HCT116 (cell line): ENCODE measurements around the gene MAPK8. TPM values are rescaled to one million over a fixed set of nuclear protein-coding genes. Genes with fewer than 3 reads are reported as not detected.

ENCODE experiments used
- ATAC-seq: fragments of 200-7000 bp; cut with Tn5 transposase; 2 replicates; pipeline ENCODE4 v1.9.1; 2020; ENCODE audit warnings: mild to moderate bottlenecking, moderate library complexity
- BruUV-seq: library from RNA; stranded (reverse); fragments of 400-500 nt; replicated peaks from 2 replicates; lab custom pipeline; 2021; lab: Mats Ljungman, UMichigan
- CTCF ChIA-PET: fragments of 300-600 bp; sonication (Branson Sonifier 250); formaldehyde crosslinking; loops from one replicate; lab custom pipeline; 2021; ENCODE audit warnings: antibody characterized with exemption; lab: Charles Lee
- POLR2A ChIA-PET: fragments of 300-600, 350-600 bp; sonication (Branson Sonifier 250); formaldehyde crosslinking; loops from one replicate; lab custom pipeline; 2021; ENCODE audit warnings: antibody characterized with exemption; lab: Charles Lee
- RAD21 ChIA-PET, 2 experiments: fragments of 300-600 bp; sonication (Branson Sonifier 250); formaldehyde crosslinking; loops; one replicate each; lab custom pipeline; 2023; ENCODE audit warnings: low total read pairs in 2 of 2; ENCODE audit not compliant: uncharacterized antibody in 2 of 2, unreplicated experiment in 2 of 2, low non-redundant PET in 1 of 2; lab: Charles Lee
- DNase-seq: peaks from one replicate; pipeline ENCODE4 v3.0.0-alpha.2; 2010; ENCODE audit warnings: low read depth, low spot score
- H2AFZ ChIP-seq: fragments of 200-600 bp; shearing (Covaris generic), sonication (generic); 2 replicates; pipeline ENCODE4 v1.6.1; 2017; ENCODE audit warnings: low read depth, mixed run types, mixed read lengths, antibody characterized with exemption, low read length; ENCODE audit not compliant: poor library complexity, severe bottlenecking
- H3K27ac ChIP-seq: 2 replicates; pipeline ENCODE4 v1.5.1; 2012; ENCODE audit warnings: low read depth, low read length
- H3K27me3 ChIP-seq: fragments of 200-600 bp; sonication (generic); 2 replicates; pipeline ENCODE4 v1.6.1; 2016; ENCODE audit warnings: mixed run types, low read length, mixed read lengths; ENCODE audit not compliant: insufficient read depth
- H3K36me3 ChIP-seq, 2 experiments: fragments of 200-500 bp in 1 of 2; fragments of 200-600 bp in 1 of 2; sonication (Bioruptor generic) in 1 of 2; sonication (generic) in 1 of 2; 2 replicates each; pipeline versions ENCODE4 v1.5.1 to v1.6.1; 2014 to 2016; ENCODE audit warnings: low read length in 2 of 2, inconsistent platforms in 1 of 2, mixed read lengths in 1 of 2, mixed run types in 1 of 2; ENCODE audit not compliant: insufficient read depth in 2 of 2, control insufficient read depth in 1 of 2
- H3K4me1 ChIP-seq, 2 experiments: fragments of 200-600 bp in 1 of 2; sonication (generic) in 1 of 2; 2 replicates each; pipeline versions ENCODE4 v1.5.1 to v1.6.1; 2012 to 2017; ENCODE audit warnings: low read length in 2 of 2, inconsistent platforms in 1 of 2, mild to moderate bottlenecking in 1 of 2, mixed read lengths in 1 of 2, mixed run types in 1 of 2, moderate library complexity in 1 of 2; ENCODE audit not compliant: insufficient read depth in 2 of 2, control insufficient read depth in 1 of 2
- H3K4me2 ChIP-seq: fragments of 200-600 bp; sonication (generic); 2 replicates; pipeline ENCODE4 v1.6.1; 2017; ENCODE audit warnings: mixed run types, low read length, mixed read lengths
- H3K4me3 ChIP-seq, 2 experiments: fragments of 200-600 bp in 1 of 2; sonication (generic) in 1 of 2; replicated peaks in 1 of 2; 2 replicates each; pipeline ENCODE4 v1.5.1; 2011 to 2016; ENCODE audit warnings: low read length in 2 of 2, control low read depth in 1 of 2, low read depth in 1 of 2, mild to moderate bottlenecking in 1 of 2, mixed read lengths in 1 of 2, mixed run types in 1 of 2
- H3K79me2 ChIP-seq: fragments of 200-600 bp; sonication (generic); 2 replicates; pipeline ENCODE4 v1.6.1; 2017; ENCODE audit warnings: mild to moderate bottlenecking, mixed run types, low read length, moderate library complexity, mixed read lengths; ENCODE audit not compliant: insufficient read depth
- H3K9ac ChIP-seq: fragments of 200-600 bp; sonication (generic); 2 replicates; pipeline ENCODE4 v1.6.1; 2016; ENCODE audit warnings: low read length, mixed read lengths
- H3K9me2 ChIP-seq: fragments of 200-600 bp; sonication (generic), shearing (Covaris generic); 2 replicates; pipeline ENCODE4 v1.6.1; 2017; ENCODE audit warnings: mixed run types, mild to moderate bottlenecking, moderate library complexity; ENCODE audit not compliant: insufficient read depth
- H3K9me3 ChIP-seq, 2 experiments: fragments of 200-500 bp in 1 of 2; fragments of 200-600 bp in 1 of 2; sonication (Bioruptor generic) in 1 of 2; sonication (generic) in 1 of 2; 2 replicates each; pipeline ENCODE4 v1.6.1; 2014 to 2017; ENCODE audit warnings: low read length in 2 of 2, mixed read lengths in 2 of 2, inconsistent platforms in 1 of 2, low read depth in 1 of 2, mild to moderate bottlenecking in 1 of 2, mixed run types in 1 of 2, moderate library complexity in 1 of 2; ENCODE audit not compliant: control insufficient read depth in 1 of 2, insufficient read depth in 1 of 2
- H4K20me1 ChIP-seq: fragments of 200-600 bp; sonication (generic), shearing (Covaris generic); 2 replicates; pipeline ENCODE4 v1.6.1; 2017; ENCODE audit warnings: mixed run types, mild to moderate bottlenecking, moderate library complexity; ENCODE audit not compliant: insufficient read depth
- CBX3 ChIP-seq: IDR thresholded peaks from 2 replicates; pipeline ENCODE4 v1.6.1; 2012; ENCODE audit warnings: low read depth
- EZH2 ChIP-seq: fragments of 200-600 bp; sonication (generic); IDR thresholded peaks from 2 replicates; pipeline ENCODE4 v1.6.1; 2017; ENCODE audit warnings: antibody characterized with exemption, mixed run types
- FOSL1 ChIP-seq: IDR thresholded peaks from 2 replicates; pipeline ENCODE4 v1.6.1; 2012; ENCODE audit warnings: low read depth
- JUND ChIP-seq: IDR thresholded peaks from 2 replicates; pipeline ENCODE4 v1.6.1; 2012
- POLR2AphosphoS5 ChIP-seq: IDR thresholded peaks from 2 replicates; pipeline ENCODE4 v1.6.1; 2011; ENCODE audit warnings: mild to moderate bottlenecking, low read depth, low read length, moderate library complexity
- RAD21 ChIP-seq: IDR thresholded peaks from 2 replicates; pipeline ENCODE4 v1.6.1; 2012; ENCODE audit warnings: low read depth, mild to moderate bottlenecking
- SIN3A ChIP-seq: IDR thresholded peaks from 2 replicates; pipeline ENCODE4 v1.6.1; 2012; ENCODE audit warnings: low read depth
- SP1 ChIP-seq: IDR thresholded peaks from 2 replicates; pipeline ENCODE4 v1.6.1; 2012; ENCODE audit warnings: low read depth
- SRF ChIP-seq: IDR thresholded peaks from 2 replicates; pipeline ENCODE4 v1.6.1; 2012; ENCODE audit warnings: low read depth
- YY1 ChIP-seq: IDR thresholded peaks from 2 replicates; pipeline ENCODE4 v1.6.1; 2011; ENCODE audit warnings: low read length, low read depth, moderate library complexity, mild to moderate bottlenecking; ENCODE audit not compliant: insufficient replicate concordance; ENCODE audit errors: extremely low read depth
- intact Hi-C: fragments of 100-400 bp; cut with micrococcal nuclease; formaldehyde crosslinking; loops from 2 replicates; pipeline ENCODE4 v1.10.0; 2022
- total RNA-seq: library from RNA; stranded (reverse); gene quantifications from one replicate; pipeline ENCODE4 v1.2.1, GENCODE V29; 2021; ENCODE audit not compliant: unreplicated experiment
- TF ChIP-seq, protein P1 (sequence below): IDR thresholded peaks from 2 replicates; pipeline ENCODE4 v1.6.1; 2011; ENCODE audit warnings: mild to moderate bottlenecking, low read length, moderate library complexity; ENCODE audit not compliant: insufficient replicate concordance; ENCODE audit errors: extremely low read depth

Gene MAPK8
- total RNA-seq, 1 experiment from 2014 or later: 71.0 TPM

GRCh38 chr10:48332871-48333216 is 26.4 kb downstream of the MAPK8 start:
- intact Hi-C loops: no loop called here
- H3K9ac ChIP-seq: 0 out of 2 replicates have a peak overlapping the region, but pooled peaks have one; percentile 9
- BruUV-seq: no TSS peak
- peaks cover 30 to 36% of the 10 kb centered on the region in 2 experiments for H3K4me1 ChIP-seq
- ChIA-PET CTCF (interaction anchor here (1.5 kb wide), 1 partner anchor 43 kb away, joined by 5 read pairs; no protein-coding TSS in a partner anchor), POLR2A (no interaction called here), RAD21 (no interaction called here)
- H3K27me3 ChIP-seq: no peaks in the 10 kb centered on the region
- no peak overlapping the region for H3K4me3 ChIP-seq
- no peaks in the 10 kb centered on the region for H4K20me1 ChIP-seq
- H2AFZ ChIP-seq: no peak overlapping the region
- H3K4me2 ChIP-seq: peak overlapping the region; percentile 51; the same call in 1 of the 2 replicates
- no peak for DNase-seq
- H3K9me2 ChIP-seq: no peaks in the 10 kb centered on the region
- TF ChIP-seq, protein P1, sequence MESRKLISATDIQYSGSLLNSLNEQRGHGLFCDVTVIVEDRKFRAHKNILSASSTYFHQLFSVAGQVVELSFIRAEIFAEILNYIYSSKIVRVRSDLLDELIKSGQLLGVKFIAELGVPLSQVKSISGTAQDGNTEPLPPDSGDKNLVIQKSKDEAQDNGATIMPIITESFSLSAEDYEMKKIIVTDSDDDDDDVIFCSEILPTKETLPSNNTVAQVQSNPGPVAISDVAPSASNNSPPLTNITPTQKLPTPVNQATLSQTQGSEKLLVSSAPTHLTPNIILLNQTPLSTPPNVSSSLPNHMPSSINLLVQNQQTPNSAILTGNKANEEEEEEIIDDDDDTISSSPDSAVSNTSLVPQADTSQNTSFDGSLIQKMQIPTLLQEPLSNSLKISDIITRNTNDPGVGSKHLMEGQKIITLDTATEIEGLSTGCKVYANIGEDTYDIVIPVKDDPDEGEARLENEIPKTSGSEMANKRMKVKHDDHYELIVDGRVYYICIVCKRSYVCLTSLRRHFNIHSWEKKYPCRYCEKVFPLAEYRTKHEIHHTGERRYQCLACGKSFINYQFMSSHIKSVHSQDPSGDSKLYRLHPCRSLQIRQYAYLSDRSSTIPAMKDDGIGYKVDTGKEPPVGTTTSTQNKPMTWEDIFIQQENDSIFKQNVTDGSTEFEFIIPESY: no peak
- TF ChIP-seq RAD21 (no peak), YY1 (no peak)
- ATAC-seq: no peak
- peak overlapping the region; percentile 30; the same call in 1 of the 2 replicates for H3K27ac ChIP-seq
- no peaks in the 10 kb centered on the region for H3K36me3 ChIP-seq
- peaks cover 78% of the 10 kb centered on the region for H3K79me2 ChIP-seq
- no peaks in the 10 kb centered on the region for H3K9me3 ChIP-seq

DNA sequence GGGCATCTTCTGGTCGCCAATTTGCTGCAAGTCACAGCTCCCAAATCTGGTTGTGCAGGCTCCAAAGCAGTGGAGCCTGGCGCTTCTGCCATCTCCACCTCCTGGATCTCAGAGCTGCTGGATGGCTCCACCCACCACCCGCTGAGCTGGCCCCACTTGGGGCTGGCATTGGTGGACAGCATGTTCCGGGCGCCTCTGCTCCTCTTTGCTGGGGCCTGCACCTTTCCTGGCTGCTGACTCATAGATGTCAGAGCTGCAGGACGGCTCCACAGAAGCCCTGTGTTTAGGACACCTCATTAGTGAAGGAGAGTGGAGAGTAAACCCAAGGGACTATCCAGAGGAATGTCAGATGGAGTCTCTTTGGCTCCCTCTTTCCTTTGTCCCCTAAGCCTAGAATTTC is 27.4 kb downstream of the MAPK8 start:
- H2AFZ ChIP-seq: no peak overlapping the region
- peaks cover 68% of the 10 kb centered on the region for H3K79me2 ChIP-seq
- intact Hi-C loops: loop anchor here (1.0 kb wide), 1 partner anchor 20 kb away; no protein-coding TSS in a partner anchor
- no TSS peak for BruUV-seq
- peak overlapping the region; percentile 53 for H3K27ac ChIP-seq
- peaks cover 30 to 36% of the 10 kb centered on the region in 2 experiments for H3K4me1 ChIP-seq
- no peaks in the 10 kb centered on the region for H3K9me2 ChIP-seq
- peak overlapping the region; percentile 9 for H3K9ac ChIP-seq
- no peaks in the 10 kb centered on the region for H3K9me3 ChIP-seq
- TF ChIP-seq JUND: peak; percentile 41; the same call in 1 of the 2 replicates
- TF ChIP-seq SP1: peak; percentile 32; the same call in 1 of the 2 replicates
- TF ChIP-seq SIN3A: no peak
- no peak for TF ChIP-seq EZH2
- TF ChIP-seq FOSL1: peak; percentile 42; the same call in 1 of the 2 replicates
- no peak for TF ChIP-seq POLR2AphosphoS5
- TF ChIP-seq SRF: no peak
- peak; percentile 55; the same call in 1 of the 2 replicates for TF ChIP-seq CBX3
- peak overlapping the region in 1 of 2 experiments; percentile 8; a peak in 1 of 4 replicates for H3K4me3 ChIP-seq
- H4K20me1 ChIP-seq: no peaks in the 10 kb centered on the region
- ChIA-PET RAD21 (no interaction called here), CTCF (interaction anchor here (1.4 to 1.5 kb wide), 2 partner anchors 12 to 44 kb away, joined by 3 to 5 read pairs; no protein-coding TSS in a partner anchor), POLR2A (no interaction called here)
- H3K27me3 ChIP-seq: no peaks in the 10 kb centered on the region
- peak overlapping the region; percentile 51 for H3K4me2 ChIP-seq
- DNase-seq (peak; percentile 57), ATAC-seq (peak; percentile 99)
- no peaks in the 10 kb centered on the region for H3K36me3 ChIP-seq
